Measurements from ENCODE around the gene PTPRN2. TPM values are rescaled to one million over a fixed set of nuclear protein-coding genes. Genes with fewer than 3 reads are reported as not detected.

PTPRN2 gene
- total and polyA plus RNA-seq, 9 of the 15 experiments (the other 6 are each of a cell fraction or from before 2014, with no cell fraction given), result not detected

- no peaks in the 10 kb centered on the region for H3K79me2 ChIP-seq (ENCODE audit: control insufficient read depth, insufficient read depth, low read length)
- H3K4me3 ChIP-seq, result no peak overlapping the region
- 1% methylated on average over 21 of the region's 21 CpGs for WGBS (ENCODE audit: insufficient coverage, low coverage, missing lambda C conversion rate)
- H3K27me3 ChIP-seq (ENCODE audit: control insufficient read depth in 2 of 2, insufficient read depth in 2 of 2, low read length in 2 of 2), result peaks cover 49 to 55% of the 10 kb centered on the region in 2 experiments
- no peaks in the 10 kb centered on the region for H3K4me1 ChIP-seq (replicated peaks in 1 of 2; ENCODE audit: control insufficient read depth in 2 of 2, insufficient read depth in 2 of 2, low read length in 2 of 2)
- no peak overlapping the region for H3K9ac ChIP-seq (ENCODE audit: insufficient read depth in 1 of 2, low read depth in 2 of 2, low read length in 2 of 2)
- intact Hi-C loops (cut with micrococcal nuclease) (no loop called here), in situ Hi-C loops (cut with MboI) (no loop called here)
- no peak overlapping the region for H3K4me2 ChIP-seq (ENCODE audit: insufficient read depth, low read length)
- no peaks in the 10 kb centered on the region for H3K9me1 ChIP-seq (ENCODE audit: control insufficient read depth, insufficient read depth, low read length)
- FAIRE-seq (no peak), DNase-seq (ENCODE audit: extremely low read depth in 1 of 4, low spot score in 3 of 4) (no peak), ATAC-seq (no peak)
- no peak overlapping the region for H3K27ac ChIP-seq (ENCODE audit: extremely low read depth, low read depth, low read length)
- ChIA-PET CTCF (ENCODE audit: low intra/inter-chr PET ratio) (no interaction called here), POLR2A (no interaction called here)
- no peaks in the 10 kb centered on the region for H3K9me3 ChIP-seq (replicated peaks; ENCODE audit: control insufficient read depth, insufficient read depth, low read depth, low read length)
- H3K36me3 ChIP-seq (ENCODE audit: control insufficient read depth, insufficient read depth, low read length), result no peaks in the 10 kb centered on the region
- BruUV-seq (replicated peaks), result no TSS peak
- H2AFZ ChIP-seq (ENCODE audit: low read depth, low read length), result no peak overlapping the region
- H4K20me1 ChIP-seq (replicated peaks; ENCODE audit: control insufficient read depth, insufficient read depth, low read length), result no peaks in the 10 kb centered on the region
- no peak for TF ChIP-seq TCF3 (CRISPR knock-in tag; IDR thresholded peaks at IDR 0.05)
- TF ChIP-seq HOXB6 (CRISPR knock-in tag; IDR thresholded peaks at IDR 0.05; ENCODE audit: borderline replicate concordance), result no peak
- no peak for TF ChIP-seq ZKSCAN8 (CRISPR knock-in tag; IDR thresholded peaks at IDR 0.05)
- no peak for TF ChIP-seq CREB1 (IDR thresholded peaks at IDR 0.05)
- TF ChIP-seq CREB1 (CRISPR knock-in tag; IDR thresholded peaks at IDR 0.05), result no peak
- no peak for TF ChIP-seq ZNF354B (CRISPR knock-in tag; IDR thresholded peaks at IDR 0.05)
- no peak for TF ChIP-seq TEAD2 (tag; IDR thresholded peaks at IDR 0.05)
- TF ChIP-seq CREB3L1 (IDR thresholded peaks at IDR 0.05; ENCODE audit: borderline replicate concordance, low read depth), result no peak
- no peak for TF ChIP-seq CHCHD3 (CRISPR knock-in tag; IDR thresholded peaks at IDR 0.05)
- TF ChIP-seq COPS2 (conservative IDR thresholded peaks at IDR 0.05), result no peak
- no peak for TF ChIP-seq TCF15 (CRISPR knock-in tag; IDR thresholded peaks at IDR 0.05)
These were observed 954.0 kb downstream of the PTPRN2 start for GRCh38 chr7:157633465-157634185.
